Peyer's patch (tissue), 4 donors: ENCODE data around the gene MYRIP. TPM values are rescaled to one million over a fixed set of nuclear protein-coding genes. Genes with fewer than 3 reads are reported as not detected.
A peak's percentile ranks its signal among the peaks of the same experiment; 100 is the strongest.

ENCODE experiments used
- DNase-seq, 3 donors: peaks; one replicate each; pipeline ENCODE4 v3.0.0-alpha.2; 2017 to 2019
- H3K27ac ChIP-seq, 4 donors: fragments of 200-600 bp; sonication (generic); one replicate each; pipeline ENCODE4 v1.5.1; 2016 to 2019
- H3K27me3 ChIP-seq, 2 donors: fragments of 200-600 bp; sonication (generic); one replicate each; pipeline ENCODE4 v1.5.1; 2019
- H3K36me3 ChIP-seq, 3 donors: fragments of 200-600 bp; sonication (generic); one replicate each; pipeline ENCODE4 v1.5.1; 2016 to 2019
- H3K4me1 ChIP-seq, 4 donors: fragments of 200-600 bp; sonication (generic); one replicate each; pipeline ENCODE4 v1.5.1; 2016 to 2019
- H3K4me3 ChIP-seq, 4 donors: fragments of 200-600 bp; sonication (generic); 1 replicate in 3 of 4; 2 replicates in 1 of 4; pipeline ENCODE4 v1.5.1; 2016 to 2019; ENCODE audit warnings: mild to moderate bottlenecking in 1 of 4
- H3K9me3 ChIP-seq, 4 donors: fragments of 200-600 bp; sonication (generic); one replicate each; pipeline ENCODE4 v1.5.1; 2016 to 2019; ENCODE audit warnings: mild to moderate bottlenecking in 1 of 4
- POLR2A ChIP-seq, 2 donors: fragments of 450-650 bp; IDR thresholded peaks; one replicate each; pipeline ENCODE4 v1.5.1; 2017; ENCODE audit warnings: antibody characterized with exemption in 2 of 2, mild to moderate bottlenecking in 2 of 2, moderate library complexity in 2 of 2
- total RNA-seq, 4 donors: library from RNA; depleted of rRNA; stranded (reverse); fragments of >200 nt; gene quantifications; one replicate each; pipeline ENCODE4 v1.1.0, GENCODE V29; 2016
- TF ChIP-seq, protein P1 (sequence below), 6 experiments: fragments of 450-650 bp in 4 of 6; fragments of 200-600 bp in 2 of 6; sonication (generic) in 1 of 6; IDR thresholded peaks; one replicate each; pipeline ENCODE4 v1.5.1; 2017 to 2019; ENCODE audit warnings: antibody characterized with exemption in 6 of 6, mild to moderate bottlenecking in 3 of 6, moderate library complexity in 1 of 6

MYRIP gene
- total RNA-seq, result 10 to 100 TPM in 1 of 4 donors, 1 to 10 TPM in 3; 6.0 to 12.4 (median 8.3) TPM

DNA sequence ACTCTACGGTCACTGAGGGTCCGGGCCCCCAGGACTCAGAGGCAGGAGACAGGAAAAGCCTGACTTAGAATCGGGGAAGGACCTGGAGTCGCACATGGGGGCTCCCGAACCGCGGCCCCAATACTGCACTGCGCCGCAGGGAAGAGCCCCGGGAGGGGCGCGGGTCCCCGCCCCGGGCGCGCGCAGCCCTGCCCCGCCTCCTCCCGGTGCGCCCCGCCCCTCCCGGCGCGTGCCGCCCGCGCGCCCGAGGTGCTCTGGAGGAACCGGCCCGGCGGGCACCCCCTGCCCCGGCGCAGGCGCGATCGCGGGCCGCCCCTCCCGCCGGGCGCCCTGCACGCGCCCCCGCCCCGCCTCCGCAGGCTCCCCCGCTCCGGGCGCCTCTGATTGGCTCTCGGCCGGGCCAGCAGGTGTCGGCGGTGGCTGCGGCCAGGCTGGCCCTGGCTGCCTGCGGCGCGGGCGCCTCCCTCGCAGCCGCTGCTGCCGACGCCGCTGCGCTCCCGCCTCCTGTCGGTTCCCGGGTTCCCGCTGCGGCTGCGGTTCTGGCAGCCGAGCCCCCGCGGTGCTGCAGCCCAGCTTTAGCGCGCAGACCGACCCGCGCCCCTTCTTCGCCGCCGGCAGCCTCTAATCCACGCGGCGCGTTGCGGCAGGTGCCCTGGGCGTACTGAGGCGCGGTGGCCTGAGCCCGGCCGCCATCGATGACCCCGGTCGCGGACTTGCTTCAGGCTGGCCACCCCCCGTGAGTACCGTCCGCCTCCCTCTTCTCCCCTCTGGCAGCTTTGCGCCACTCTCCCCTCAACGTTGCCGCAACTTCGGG is at the start of gene MYRIP:
MYRIP (plus strand) TSS at position 429 of the 814 bp plus-strand sequence. CDS start 91,208 bp downstream, outside the sequence.
- H3K27me3 ChIP-seq, result peaks cover 0 to 12% of the 10 kb centered on the region in 2 donors
- peaks cover 0 to 11% (median 0%) of the 10 kb centered on the region in 4 donors for H3K4me1 ChIP-seq
- no peaks in the 10 kb centered on the region for H3K9me3 ChIP-seq
- TF ChIP-seq POLR2A (IDR thresholded peaks at IDR 0.05), result no peak
- TF ChIP-seq, protein P1, sequence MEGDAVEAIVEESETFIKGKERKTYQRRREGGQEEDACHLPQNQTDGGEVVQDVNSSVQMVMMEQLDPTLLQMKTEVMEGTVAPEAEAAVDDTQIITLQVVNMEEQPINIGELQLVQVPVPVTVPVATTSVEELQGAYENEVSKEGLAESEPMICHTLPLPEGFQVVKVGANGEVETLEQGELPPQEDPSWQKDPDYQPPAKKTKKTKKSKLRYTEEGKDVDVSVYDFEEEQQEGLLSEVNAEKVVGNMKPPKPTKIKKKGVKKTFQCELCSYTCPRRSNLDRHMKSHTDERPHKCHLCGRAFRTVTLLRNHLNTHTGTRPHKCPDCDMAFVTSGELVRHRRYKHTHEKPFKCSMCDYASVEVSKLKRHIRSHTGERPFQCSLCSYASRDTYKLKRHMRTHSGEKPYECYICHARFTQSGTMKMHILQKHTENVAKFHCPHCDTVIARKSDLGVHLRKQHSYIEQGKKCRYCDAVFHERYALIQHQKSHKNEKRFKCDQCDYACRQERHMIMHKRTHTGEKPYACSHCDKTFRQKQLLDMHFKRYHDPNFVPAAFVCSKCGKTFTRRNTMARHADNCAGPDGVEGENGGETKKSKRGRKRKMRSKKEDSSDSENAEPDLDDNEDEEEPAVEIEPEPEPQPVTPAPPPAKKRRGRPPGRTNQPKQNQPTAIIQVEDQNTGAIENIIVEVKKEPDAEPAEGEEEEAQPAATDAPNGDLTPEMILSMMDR (IDR thresholded peaks at IDR 0.05), result peak in 2 of 6 experiments; percentile 13 to 19
- no peaks in the 10 kb centered on the region for H3K36me3 ChIP-seq
- peak in 2 of 3 donors; percentile 76 to 84 for DNase-seq
- H3K27ac ChIP-seq, result peak within 1 kb of the TSS in 2 of 4 donors; percentile 32 to 39
- H3K4me3 ChIP-seq, result peak within 1 kb of the TSS; percentile 24 to 64 (median 44)

DNA sequence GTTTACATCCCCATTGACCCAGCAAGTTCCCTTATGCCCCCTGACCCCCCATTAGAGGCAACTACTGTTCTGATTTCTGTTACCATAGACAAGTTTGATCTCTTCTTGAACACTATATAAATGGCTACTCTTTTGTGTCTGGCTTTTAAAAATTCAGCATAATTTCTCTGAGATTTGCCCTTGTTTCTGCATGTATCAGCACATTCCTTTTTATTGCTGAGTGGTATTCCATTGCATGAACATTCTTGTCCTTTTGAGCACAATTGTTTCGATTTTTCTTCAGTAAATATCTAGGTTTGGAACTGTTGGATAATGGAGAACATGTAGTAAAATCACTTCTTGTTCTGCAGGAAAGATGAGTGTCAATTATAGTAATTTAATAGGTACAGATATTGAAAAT is 49.1 kb upstream of the MYRIP start:
- Histone ChIP-seq H3K27me3 (no peaks in the 10 kb centered on the region), H3K36me3 (no peaks in the 10 kb centered on the region), H3K4me1 (no peaks in the 10 kb centered on the region), H3K9me3 (no peaks in the 10 kb centered on the region), H3K27ac (no peak overlapping the region), H3K4me3 (no peak overlapping the region)
- DNase-seq, result no peak
- TF ChIP-seq, protein P1 (IDR thresholded peaks at IDR 0.05), result no peak
- no peak for TF ChIP-seq POLR2A (IDR thresholded peaks at IDR 0.05)

DNA sequence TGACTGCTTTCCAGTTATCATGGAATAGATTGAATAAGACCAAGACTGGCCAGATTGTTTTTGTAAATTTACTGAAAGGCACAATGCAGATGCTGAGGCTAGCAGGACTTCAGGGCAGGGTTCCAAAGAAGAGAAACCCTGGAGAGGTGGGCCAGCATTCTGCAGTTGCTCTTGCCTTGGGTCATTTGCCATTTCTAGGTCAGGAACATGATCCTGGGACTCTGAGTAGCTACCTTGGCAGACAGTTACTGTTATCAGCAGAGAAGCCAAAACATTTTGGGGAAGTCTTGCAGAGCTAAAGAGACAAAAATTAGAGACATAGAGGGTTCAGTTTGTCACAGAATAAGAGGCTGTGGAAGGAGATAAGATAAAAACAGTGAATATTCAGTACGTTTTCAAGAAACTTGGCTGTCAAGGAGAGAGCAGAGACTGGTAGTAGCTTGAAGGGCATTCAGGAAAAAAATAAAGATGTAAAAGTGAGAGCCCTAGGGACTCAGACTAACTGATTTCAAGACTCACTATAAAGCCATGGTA is 46.8 kb upstream of the MYRIP start:
- no peaks in the 10 kb centered on the region for H3K36me3 ChIP-seq
- no peak overlapping the region for H3K4me3 ChIP-seq
- H3K27ac ChIP-seq, result no peak overlapping the region
- H3K9me3 ChIP-seq, result no peaks in the 10 kb centered on the region
- H3K4me1 ChIP-seq, result no peaks in the 10 kb centered on the region
- no peak for TF ChIP-seq POLR2A (IDR thresholded peaks at IDR 0.05)
- TF ChIP-seq, protein P1 (IDR thresholded peaks at IDR 0.05), result no peak
- no peak for DNase-seq
- H3K27me3 ChIP-seq, result no peaks in the 10 kb centered on the region

DNA sequence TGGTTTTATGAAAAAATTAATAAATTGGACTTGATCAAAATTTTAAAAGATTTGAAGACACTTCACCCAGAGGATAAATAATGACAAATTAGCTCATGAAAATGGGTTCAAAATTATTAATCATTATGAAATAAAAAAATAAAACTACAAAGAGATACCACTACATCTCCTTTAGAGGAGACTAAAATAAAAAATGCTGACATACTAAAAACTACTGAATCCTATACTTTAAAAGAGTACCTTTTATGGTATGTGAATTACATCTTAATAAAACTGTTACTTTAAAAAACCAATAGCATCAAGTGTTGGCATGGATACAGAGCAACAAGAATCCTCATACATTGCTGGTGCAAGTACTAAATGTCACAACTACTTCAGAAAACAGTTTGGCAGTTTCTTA is 46.0 kb upstream of the MYRIP start:
- no peaks in the 10 kb centered on the region for H3K9me3 ChIP-seq
- no peaks in the 10 kb centered on the region for H3K27me3 ChIP-seq
- H3K4me1 ChIP-seq, result no peaks in the 10 kb centered on the region
- DNase-seq, result no peak
- TF ChIP-seq, protein P1 (IDR thresholded peaks at IDR 0.05), result no peak
- no peak for TF ChIP-seq POLR2A (IDR thresholded peaks at IDR 0.05)
- H3K27ac ChIP-seq, result no peak overlapping the region
- H3K4me3 ChIP-seq, result no peak overlapping the region
- H3K36me3 ChIP-seq, result no peaks in the 10 kb centered on the region

DNA sequence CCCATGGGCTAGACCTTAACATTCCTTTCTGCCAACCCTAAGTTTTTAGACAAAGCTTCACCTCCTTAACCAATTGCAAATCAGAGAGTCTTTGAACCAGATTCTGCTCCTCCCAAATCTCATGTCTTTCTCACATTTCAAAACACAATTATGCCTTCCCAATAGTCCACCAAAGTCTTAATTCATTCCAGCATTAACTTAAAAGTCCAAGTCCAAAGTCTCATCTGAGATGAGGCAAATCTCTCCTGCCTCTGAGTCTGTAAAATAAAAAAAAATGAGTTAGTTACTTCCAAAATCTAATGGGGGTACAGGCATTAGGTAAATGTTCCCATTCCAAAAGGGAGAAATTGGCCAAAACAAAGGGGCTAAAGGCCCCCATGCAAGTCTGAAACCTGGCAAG is 43.8 kb upstream of the MYRIP start:
- no peak for DNase-seq
- Histone ChIP-seq H3K4me1 (no peaks in the 10 kb centered on the region), H3K4me3 (no peak overlapping the region), H3K9me3 (no peaks in the 10 kb centered on the region), H3K27ac (no peak overlapping the region), H3K36me3 (no peaks in the 10 kb centered on the region), H3K27me3 (no peaks in the 10 kb centered on the region)
- no peak for TF ChIP-seq POLR2A (IDR thresholded peaks at IDR 0.05)
- TF ChIP-seq, protein P1 (IDR thresholded peaks at IDR 0.05), result no peak
